Effector memory CD4-positive, alpha-beta T cell (primary cell): ENCODE results near the gene HID1.

ENCODE experiments used
- DNase-seq, 3 donors: peaks; one replicate each; pipeline ENCODE4 v3.0.0-alpha.2; 2020
- H3K27ac ChIP-seq: 2 replicates; pipeline ENCODE4 v1.7.0; 2013; ENCODE audit warnings: mild to moderate bottlenecking, low read length, moderate library complexity; ENCODE audit not compliant: insufficient read depth, poor library complexity, severe bottlenecking
- H3K27me3 ChIP-seq: replicated peaks from 2 replicates; pipeline ENCODE4 v1.7.0; 2013; ENCODE audit warnings: mild to moderate bottlenecking, low read length; ENCODE audit not compliant: insufficient read depth, control insufficient read depth, poor library complexity, severe bottlenecking
- H3K36me3 ChIP-seq: 2 replicates; pipeline ENCODE4 v1.7.0; 2013; ENCODE audit warnings: mild to moderate bottlenecking, low read length, moderate library complexity; ENCODE audit not compliant: control insufficient read depth, insufficient read depth
- H3K4me1 ChIP-seq: 2 replicates; pipeline ENCODE4 v1.7.0; 2013; ENCODE audit warnings: low read length, mild to moderate bottlenecking; ENCODE audit not compliant: control insufficient read depth, insufficient read depth, poor library complexity, severe bottlenecking
- H3K4me3 ChIP-seq: 2 replicates; pipeline ENCODE4 v1.7.0; 2013; ENCODE audit warnings: low read length, low read depth, mild to moderate bottlenecking; ENCODE audit not compliant: insufficient read depth, poor library complexity, severe bottlenecking
- H3K9me3 ChIP-seq: 2 replicates; pipeline ENCODE4 v1.7.0; 2013; ENCODE audit warnings: mild to moderate bottlenecking, low read length, moderate library complexity; ENCODE audit not compliant: control insufficient read depth

Gene HID1

DNA sequence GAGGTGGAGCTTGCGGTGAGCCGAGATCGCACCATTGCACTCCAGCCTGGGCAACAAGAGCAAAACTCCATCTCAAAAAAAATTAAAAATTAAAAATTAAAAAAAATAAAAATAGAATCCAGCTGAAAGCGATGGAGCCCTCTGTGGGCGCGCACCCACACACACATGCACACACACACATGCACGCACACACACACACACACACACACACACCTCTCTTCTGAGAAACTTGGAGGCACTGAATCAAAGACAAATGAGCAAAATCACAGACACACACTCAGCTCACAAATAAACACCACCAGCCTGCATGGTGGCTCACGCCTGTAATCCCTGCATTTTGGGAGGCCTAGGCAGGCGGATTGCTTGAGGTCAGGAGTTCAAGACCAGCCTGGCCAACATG lies 69.5 kb downstream of the HID1 start:
- no peaks in the 10 kb centered on the region for H3K9me3 ChIP-seq
- no peak for DNase-seq
- H3K4me3 ChIP-seq, result no peak overlapping the region
- H3K4me1 ChIP-seq, result no peaks in the 10 kb centered on the region
- H3K27ac ChIP-seq, result no peak overlapping the region
- no peaks in the 10 kb centered on the region for H3K36me3 ChIP-seq
- H3K27me3 ChIP-seq, result no peaks in the 10 kb centered on the region

DNA sequence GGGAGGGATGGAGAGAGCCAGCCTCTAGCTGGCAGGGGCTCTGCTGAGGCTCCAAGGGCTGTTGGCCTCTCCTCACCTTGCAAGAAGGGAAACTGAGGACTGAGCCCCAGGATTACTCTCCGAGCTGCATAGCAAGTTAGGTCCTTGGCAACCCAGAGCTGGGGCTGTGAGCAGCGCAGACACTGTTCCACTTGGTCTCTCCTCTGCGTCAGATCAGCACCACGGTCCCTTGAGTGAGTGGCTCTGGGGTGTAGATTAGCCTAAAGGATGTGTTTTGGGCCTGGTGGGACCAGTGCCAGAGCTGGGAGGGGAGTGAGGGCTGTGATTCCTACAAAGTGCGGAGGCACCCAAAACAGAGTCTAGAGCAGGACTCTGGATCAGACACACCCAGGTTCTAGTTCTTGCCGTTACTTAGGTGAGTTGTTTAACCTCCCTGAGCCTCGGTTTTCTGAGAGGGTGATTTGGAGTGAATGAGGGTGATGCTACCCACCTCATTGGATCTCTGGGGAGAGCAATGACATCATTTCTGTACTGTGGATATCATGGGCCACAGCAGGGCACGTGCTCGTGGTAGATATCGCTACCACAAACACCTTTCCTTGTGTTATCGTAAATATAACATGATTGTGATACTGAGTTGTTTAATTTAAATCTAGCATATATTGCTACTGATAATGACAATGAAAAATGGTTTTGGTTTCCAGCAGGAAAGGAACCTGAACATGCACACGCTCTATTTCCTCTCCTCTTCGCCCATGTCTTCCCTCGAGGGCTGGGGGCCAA lies 71.0 kb downstream of the HID1 start:
- no peaks in the 10 kb centered on the region for H3K36me3 ChIP-seq
- H3K4me3 ChIP-seq, result no peak overlapping the region
- DNase-seq, result no peak
- H3K27me3 ChIP-seq, result no peaks in the 10 kb centered on the region
- H3K4me1 ChIP-seq, result no peaks in the 10 kb centered on the region
- no peaks in the 10 kb centered on the region for H3K9me3 ChIP-seq
- H3K27ac ChIP-seq, result no peak overlapping the region
